GM19099 (cell line): Measurements from ENCODE around the gene LHFPL3.

Source experiments
- POLR2A ChIP-seq: IDR thresholded peaks from 3 replicates; pipeline ENCODE4 v1.6.1; 2011; ENCODE audit warnings: low read depth; ENCODE audit not compliant: insufficient read length; ENCODE audit errors: extremely low read depth

LHFPL3 gene

DNA sequence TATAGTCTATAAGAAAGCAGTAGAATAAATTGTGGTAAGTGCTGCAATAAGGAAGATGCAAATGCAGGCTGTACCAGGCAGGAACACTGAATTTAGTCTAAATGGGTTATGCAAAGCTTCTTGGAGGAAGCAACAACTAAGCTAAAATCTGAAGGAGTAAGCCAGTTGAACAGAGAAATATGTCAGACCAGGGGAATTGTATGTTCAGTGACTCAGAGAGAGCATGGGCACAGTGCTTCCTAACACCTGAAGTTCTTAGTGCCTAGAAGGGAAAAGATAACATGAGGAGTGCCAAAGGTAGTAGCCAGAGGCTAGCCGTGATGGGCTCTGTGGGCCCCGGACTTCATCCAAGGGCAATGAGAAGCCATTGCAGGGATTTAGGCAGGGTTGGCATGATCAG, 481.5 kb downstream of the LHFPL3 start:
- TF ChIP-seq POLR2A = no peak

DNA sequence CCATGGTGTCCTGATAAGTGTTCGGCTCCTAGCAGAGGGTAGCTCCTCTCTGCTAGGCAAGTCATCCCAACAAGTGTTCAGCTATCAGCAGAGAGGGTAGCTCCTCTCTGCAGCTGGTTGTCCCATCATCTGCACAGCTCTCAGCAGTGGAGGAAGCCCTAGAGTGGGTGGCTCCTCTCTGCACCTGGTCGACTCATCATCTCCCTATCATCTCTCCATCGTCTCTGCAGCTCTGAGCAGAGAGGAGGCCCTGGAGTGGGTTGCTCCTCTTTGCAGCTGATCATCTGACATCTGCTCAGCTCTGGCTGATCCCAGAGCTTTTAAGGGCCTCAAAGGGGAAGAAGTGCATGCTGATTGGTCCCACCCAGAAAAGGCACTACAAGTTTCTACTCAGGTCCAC, 485.7 kb downstream of the LHFPL3 start:
- no peak for TF ChIP-seq POLR2A

DNA sequence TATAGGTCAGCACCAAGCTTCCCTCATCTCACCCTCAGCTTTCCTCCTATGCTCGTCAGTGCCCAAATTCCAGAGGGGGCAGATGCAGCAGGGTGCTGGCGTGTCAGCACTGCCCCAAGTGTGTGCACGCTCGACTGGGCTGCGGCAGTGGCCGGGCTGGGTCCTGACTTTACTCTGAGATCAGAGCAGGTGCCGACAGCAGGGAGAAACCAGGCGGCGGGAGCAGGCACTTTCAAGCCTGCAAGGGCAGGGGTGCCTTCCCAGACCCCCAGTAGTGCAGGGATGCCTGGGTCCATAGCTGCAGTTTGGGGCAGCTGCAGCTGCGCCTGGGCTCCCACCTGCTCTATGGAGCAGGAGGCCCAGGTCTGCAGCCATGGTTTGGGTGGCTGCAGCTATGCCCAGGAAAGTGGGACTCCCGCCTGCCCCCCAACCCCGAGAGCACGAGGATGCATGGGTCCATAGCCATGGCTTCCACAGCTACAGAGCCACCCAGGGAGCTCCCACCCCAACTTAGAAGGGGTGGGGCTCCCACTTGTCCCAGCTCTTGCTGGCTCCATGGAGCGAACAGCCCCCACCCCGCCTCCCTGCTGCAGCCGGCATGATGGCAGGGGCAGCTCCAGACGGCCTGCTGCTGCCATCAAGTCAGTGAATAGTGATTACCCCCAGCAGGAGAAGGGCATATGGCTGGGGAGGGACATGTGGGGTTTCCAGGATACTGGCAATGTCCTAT, 486.4 kb downstream of the LHFPL3 start:
- no peak for TF ChIP-seq POLR2A

DNA sequence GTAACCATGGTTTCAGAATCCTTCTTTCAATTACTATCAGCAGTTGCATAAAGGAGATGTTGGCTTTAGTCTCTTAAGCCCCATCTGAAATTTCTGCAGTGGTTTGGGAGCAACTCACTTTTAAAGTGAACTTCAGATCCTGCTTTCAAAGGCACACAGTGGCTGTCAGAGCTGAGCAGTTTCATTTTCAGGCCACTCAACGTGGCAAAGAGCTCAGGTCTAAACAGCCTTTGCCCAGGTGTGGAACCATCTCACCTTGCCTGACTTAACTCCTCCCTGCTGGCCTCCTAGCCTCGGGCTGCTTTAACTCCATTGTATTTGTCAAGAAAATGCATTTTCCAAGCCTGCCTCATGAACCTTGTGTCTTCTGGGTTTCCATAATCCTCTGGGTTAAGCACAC, 488.1 kb downstream of the LHFPL3 start:
- no peak for TF ChIP-seq POLR2A

DNA sequence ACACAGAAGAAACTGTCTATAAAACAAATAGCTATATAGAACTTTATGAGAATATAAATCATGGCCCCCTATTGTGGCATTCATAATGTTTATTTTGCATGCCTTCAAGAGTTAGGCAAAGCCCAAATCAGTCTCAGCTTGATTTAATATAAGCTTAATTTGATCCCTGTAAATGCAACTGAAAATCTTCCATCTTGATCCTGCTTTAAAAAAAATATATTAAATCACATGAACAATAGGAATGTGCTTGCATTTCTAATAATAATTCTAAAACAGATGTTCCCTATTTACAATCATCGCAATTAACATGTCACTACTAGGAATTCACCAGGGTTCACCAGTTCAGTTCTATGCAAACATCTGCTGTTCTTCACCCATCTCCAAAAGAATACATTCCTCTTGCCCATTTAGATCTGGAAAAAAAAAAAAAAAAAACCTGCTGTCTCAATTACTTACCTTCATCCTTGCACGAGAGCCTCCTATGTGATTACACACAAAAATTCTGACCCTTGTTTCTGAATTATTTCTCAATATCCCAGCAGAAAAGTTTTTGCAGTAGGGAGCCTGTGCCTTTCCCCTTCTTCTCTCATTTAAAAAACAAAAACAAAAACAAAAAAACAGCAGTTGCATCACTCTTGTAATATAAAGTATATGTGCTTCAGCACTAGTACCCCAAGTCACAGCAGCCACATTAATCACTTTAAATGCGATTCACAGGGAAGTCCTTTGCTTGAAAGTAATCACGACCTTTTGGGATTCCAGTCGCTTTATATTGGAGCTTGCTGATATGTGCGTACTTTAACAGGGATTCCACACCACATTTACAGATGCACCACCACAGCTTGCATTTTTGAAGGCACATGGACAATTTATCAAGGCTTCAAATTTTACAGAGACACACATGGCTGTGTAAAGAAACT, 490.8 kb downstream of the LHFPL3 start:
- TF ChIP-seq POLR2A = no peak

DNA sequence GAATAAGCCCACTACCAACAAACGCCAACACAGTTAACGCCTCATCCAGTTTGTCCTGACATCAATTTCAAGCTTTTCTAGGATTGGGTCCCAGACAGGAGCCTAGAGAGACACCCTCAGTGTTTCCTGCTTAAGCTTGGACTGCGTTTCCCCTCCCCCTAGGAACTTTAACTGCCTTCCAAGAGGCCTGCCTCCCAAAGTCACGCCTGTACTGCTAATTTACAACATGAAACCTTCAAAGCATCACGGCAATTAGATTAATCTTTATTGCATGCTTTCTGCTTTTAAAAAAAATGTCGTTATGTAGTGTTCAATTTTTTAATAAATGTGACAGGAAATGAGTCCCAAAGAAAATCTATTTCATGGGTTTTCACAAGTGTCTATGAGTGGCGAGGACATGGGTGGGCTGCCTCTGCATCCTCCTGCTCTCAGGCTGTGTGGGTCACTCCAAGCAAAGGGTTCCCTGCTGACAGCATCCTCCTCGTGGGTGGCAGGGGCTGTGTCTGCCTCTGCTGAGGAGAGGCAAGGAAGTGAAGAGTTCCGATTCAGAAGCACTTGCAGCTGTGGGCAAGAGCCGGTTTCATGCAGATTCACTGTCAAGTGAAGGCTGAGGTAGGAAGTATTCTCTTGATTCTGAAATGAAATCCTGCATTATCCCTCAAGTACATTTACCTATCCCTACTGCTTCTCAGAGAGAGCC, 492.6 kb downstream of the LHFPL3 start:
- TF ChIP-seq POLR2A = no peak

DNA sequence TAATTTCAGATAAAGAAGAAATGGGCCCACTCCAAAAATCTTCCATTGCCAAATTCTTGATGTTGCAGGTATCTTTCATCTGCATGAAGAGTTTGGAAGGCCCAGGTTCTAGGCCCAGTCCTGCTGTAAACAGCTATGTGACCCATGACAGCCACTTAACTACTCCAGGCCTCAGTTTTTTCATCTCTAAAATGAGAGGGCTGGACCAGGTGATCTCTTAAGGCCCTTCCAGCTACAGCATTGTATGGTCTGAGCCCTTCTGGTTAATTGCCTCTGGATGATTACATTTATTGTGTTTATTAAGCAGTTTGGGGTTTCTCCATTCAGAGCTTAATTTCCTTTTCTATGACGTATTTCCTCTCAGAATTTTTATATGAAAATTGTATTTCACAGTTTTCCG, 494.8 kb downstream of the LHFPL3 start:
- no peak for TF ChIP-seq POLR2A

DNA sequence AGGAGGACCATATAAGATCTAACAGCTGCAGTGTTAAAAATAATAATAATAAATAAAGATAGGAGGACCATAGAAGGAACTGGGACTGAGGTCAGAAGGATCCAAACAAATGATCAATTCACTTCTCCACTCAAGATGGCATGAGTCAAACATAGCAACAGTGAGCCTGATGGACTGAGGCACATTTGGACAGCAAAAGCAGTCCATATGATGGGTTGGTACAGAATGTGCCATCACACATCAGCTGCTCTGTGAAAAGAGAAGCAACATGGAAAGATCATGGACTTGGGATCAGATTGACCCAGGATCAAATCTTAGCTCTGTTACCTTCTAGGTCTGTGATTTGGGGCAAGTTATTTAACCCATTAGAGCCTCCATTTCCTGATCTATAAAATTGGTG, 496.7 kb downstream of the LHFPL3 start:
- TF ChIP-seq POLR2A = no peak

DNA sequence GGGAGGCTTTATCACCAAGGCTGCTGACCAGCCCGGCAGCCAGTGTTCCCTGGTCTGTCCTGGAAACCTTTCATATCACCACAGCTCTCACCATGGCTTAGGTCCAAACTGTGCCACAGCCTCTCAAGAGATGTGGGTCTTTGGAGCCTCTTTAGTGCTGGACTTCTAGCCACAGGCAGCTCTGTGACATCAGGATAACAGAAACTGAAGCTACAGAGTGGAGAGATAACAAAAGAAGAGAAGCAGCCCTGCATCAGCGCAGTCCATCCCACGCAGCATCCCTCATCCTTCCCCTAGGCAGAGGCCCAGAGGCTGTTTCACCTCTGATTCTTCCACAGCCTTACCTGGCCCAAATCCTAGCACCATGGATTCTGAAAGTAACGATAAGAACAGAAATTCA, 497.7 kb downstream of the LHFPL3 start:
- no peak for TF ChIP-seq POLR2A

DNA sequence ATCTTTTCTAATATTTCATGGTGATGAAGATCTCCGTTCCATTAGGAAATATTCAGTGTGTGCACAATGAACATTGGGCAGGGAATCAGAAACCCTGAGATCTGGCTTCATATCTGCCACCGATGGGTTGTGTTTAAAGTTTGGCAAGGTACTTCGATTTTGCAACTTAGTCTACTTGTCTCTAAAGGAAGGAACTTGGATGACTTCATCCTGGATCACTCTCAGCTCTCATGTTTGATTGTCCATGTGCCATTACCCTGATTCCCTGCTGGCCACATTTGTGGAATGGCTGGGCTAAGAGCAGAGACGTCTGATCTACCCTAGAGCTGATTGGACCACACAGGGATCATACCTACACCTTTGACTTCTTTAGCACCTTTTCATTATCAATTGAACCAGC, 508.6 kb downstream of the LHFPL3 start:
- no peak for TF ChIP-seq POLR2A

DNA sequence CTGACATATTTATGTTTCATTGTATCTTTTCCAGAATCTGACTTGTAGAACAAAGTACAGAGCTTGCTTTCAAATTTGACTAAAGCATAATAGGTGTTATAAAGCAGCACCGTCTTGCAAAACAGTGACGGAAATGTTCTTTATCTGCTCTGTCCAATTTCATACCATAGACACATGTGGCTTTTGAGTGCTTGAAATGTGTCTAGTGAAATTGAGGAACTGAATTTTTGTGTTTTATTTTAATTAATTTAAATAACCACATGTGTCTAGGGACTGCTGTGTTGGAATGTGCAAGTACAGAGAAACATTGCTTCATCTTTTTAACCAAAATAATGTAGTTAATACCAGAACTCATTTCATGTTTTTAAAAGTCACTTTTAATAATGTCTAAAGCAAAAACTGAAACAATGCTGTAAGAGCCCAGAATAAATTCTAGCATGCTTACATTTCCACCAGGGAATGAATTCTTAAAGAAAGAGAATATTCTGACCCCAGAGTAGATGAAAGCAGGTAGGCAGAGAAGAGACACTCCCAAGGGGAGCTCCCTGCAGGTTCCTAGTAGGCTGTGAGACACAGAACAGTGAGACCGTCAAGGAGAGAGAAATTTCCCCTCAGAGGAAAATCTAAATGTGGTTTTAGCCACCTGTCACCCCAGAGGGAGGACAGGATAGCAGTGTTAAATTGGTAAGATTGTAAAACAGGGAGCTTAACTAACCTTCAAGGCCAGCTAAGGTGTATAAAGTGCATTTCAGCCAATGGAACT, 510.3 kb downstream of the LHFPL3 start:
- no peak for TF ChIP-seq POLR2A

DNA sequence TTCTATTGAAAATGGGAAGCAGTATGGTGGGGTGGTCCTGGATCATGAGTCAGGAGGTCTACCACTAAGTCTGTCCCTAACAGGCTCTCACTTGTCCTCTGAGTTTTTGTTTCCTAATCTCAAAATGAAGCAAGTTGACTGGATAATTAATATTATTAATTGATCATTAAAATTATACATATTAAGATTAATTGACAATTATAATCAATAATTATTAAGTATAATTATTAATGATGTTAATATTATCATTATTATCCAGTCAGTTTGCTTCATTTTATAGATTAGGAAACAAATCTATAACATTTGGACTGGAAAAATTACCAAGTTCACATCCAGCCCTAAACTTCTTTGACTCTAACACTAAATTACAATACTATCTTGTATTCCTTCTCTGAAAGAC, 511.4 kb downstream of the LHFPL3 start:
- no peak for TF ChIP-seq POLR2A

DNA sequence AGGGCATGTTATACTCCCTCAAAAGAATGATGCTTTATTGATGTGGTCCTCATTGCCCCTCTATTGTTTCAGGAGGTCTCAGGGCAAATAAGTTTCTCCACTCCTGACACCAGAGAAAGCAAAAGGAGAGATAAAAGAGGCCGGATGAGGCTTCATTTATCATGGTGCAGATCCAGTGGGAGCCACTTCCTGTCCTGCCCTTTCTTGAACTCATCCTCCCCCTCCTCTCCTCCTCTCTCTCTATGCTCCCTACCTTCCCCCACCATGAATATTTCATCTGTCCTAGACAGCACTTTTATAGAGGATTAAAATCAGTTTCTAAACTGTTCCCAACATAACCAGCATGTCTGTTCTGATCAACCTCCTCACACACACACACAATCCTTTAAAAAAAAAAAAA, 513.4 kb downstream of the LHFPL3 start:
- no peak for TF ChIP-seq POLR2A

DNA sequence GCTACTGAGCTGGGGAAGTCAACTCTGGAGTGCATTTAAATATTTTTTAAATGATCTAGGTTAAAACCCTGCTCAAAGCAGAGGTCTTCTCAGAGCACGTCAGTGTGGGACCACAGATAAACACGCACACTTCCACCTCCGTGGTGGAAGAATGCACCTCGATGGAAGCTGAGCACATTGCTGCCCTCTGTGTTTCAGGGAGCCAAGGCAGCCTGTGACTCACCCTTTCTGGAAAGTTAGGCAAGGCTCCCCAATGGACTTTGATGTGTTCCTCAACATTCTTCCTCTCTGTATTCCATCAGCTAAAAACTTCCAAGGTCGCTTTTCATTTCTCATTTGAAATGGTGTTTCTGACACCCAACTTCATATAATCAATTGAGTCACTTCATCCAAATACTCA, 514.8 kb downstream of the LHFPL3 start:
- no peak for TF ChIP-seq POLR2A

DNA sequence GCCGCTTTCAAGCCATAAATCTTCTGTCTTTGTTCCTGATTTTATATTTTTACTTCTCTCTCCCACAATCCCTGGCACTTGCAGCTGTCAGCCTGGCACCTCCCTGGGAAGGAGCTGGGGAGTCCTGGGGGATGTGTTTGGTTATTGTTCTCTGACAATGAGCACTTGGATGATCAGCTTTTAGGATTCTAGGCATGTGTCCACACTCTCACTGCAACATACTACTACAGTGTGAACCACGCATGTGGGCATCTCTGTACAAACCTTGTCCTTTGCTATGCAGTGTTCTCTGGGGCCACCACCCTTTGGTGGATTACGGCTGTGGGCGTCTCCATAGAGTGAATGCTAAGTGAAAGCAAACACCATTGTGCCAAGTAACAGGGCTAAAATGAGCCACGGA, 517.2 kb downstream of the LHFPL3 start:
- no peak for TF ChIP-seq POLR2A
